Gastroesophageal sphincter (tissue), 4 donors: ENCODE data around the gene SPATA31E1. TPM values are rescaled to one million over a fixed set of nuclear protein-coding genes. Genes with fewer than 3 reads are reported as not detected.

Source experiments
- ATAC-seq: fragments of 150-250 bp; one replicate; pipeline ENCODE4 v1.9.1; 2016; ENCODE audit warnings: mild to moderate bottlenecking, moderate library complexity
- H3K27ac ChIP-seq, 4 donors: fragments of 200-600 bp; sonication (generic) in 3 of 4; 1 replicate in 3 of 4; 2 replicates in 1 of 4; pipeline ENCODE4 v1.5.1; 2016 to 2019
- H3K27me3 ChIP-seq: fragments of 200-600 bp; sonication (generic); one replicate; pipeline ENCODE4 v1.5.1; 2019
- H3K36me3 ChIP-seq, 2 donors: fragments of 200-600 bp; sonication (generic); one replicate each; pipeline ENCODE4 v1.5.1; 2019; ENCODE audit warnings: control low read depth in 1 of 2
- H3K4me1 ChIP-seq, 3 donors: fragments of 200-600 bp; sonication (generic); 1 replicate in 2 of 3; 2 replicates in 1 of 3; pipeline ENCODE4 v1.5.1; 2016 to 2019; ENCODE audit warnings: control low read depth in 2 of 3
- H3K4me3 ChIP-seq, 2 donors: fragments of 200-600 bp; sonication (generic); one replicate each; pipeline ENCODE4 v1.5.1; 2019; ENCODE audit warnings: mild to moderate bottlenecking in 1 of 2, moderate library complexity in 1 of 2
- H3K9me3 ChIP-seq, 3 donors: fragments of 200-600 bp; sonication (generic); one replicate each; pipeline ENCODE4 v1.5.1; 2017 to 2019; ENCODE audit warnings: control low read depth in 2 of 3
- EP300 ChIP-seq: sonication (generic); formaldehyde crosslinking; IDR thresholded peaks from one replicate; pipeline ENCODE4 v1.6.1; 2017; ENCODE audit warnings: antibody characterized with exemption, mild to moderate bottlenecking
- POLR2A ChIP-seq, 2 donors: fragments of 450-650 bp; IDR thresholded peaks; one replicate each; pipeline ENCODE4 v1.6.1; 2017; ENCODE audit warnings: antibody characterized with exemption in 2 of 2, mild to moderate bottlenecking in 2 of 2, moderate library complexity in 1 of 2
- POLR2AphosphoS5 ChIP-seq: sonication (generic); formaldehyde crosslinking; IDR thresholded peaks from one replicate; pipeline ENCODE4 v1.6.1; 2017; ENCODE audit warnings: antibody characterized with exemption
- WGBS, 2 donors: methylation state at CpG; one replicate each; pipeline ENCODE4 v1.1.5; 2018; ENCODE audit warnings: low coverage in 1 of 2; 5-methylcytosine and 5-hydroxymethylcytosine counted together
- total RNA-seq, 4 donors: library from RNA; depleted of rRNA; stranded (reverse); fragments of >200 nt; gene quantifications; one replicate each; pipeline ENCODE4 v1.1.0, GENCODE V29; 2016
- TF ChIP-seq, protein P1 (sequence below), 4 experiments: fragments of 200-600 bp in 2 of 4; fragments of 450-650 bp in 2 of 4; sonication (generic) in 1 of 4; IDR thresholded peaks; one replicate each; pipeline ENCODE4 v1.5.1; 2017 to 2019; ENCODE audit warnings: antibody characterized with exemption in 4 of 4, mild to moderate bottlenecking in 2 of 4, moderate library complexity in 2 of 4

SPATA31E1 gene
- total RNA-seq, 4 donors from 2014 or later = not detected

DNA sequence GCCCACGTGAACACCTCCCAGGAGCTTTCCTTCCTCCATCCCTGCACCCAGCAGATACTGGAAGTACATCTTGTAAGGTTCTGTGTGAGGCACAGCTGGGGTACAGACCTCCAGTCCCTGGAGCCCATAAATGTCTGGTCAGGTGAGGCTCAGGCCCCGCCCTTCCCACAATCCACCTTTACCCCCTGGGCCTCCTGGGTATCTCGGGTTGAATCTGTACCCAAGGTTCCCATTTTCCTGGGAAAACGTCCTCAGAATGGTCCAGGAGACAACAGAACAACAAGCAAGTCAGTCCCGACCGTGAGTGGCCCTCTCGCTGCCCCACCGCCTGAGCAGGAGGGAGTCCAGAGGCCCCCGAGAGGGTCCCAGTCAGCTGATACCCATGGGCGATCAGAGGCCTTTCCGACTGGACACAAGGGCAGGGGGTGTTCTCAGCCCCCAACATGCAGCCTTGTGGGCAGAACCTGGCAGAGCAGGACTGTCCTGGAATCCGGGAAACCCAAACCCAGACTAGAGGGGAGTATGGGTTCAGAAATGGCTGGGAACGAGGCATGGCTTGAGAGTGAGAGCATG is 4.3 kb downstream of the SPATA31E1 start:
- H3K9me3 ChIP-seq = no peaks in the 10 kb centered on the region
- H3K4me3 ChIP-seq = no peak overlapping the region
- WGBS, 2 donors = 100% methylated on average over 1 of the region's 13 CpGs; no CpG with 5 or more reads in 1 of the 2 donors
- no peak overlapping the region for H3K27ac ChIP-seq
- H3K27me3 ChIP-seq = no peaks in the 10 kb centered on the region
- no peak for ATAC-seq
- H3K36me3 ChIP-seq = no peaks in the 10 kb centered on the region
- no peaks in the 10 kb centered on the region for H3K4me1 ChIP-seq
- no peak for TF ChIP-seq POLR2AphosphoS5
- no peak for TF ChIP-seq POLR2A (IDR thresholded peaks at IDR 0.05)
- no peak for TF ChIP-seq EP300
- TF ChIP-seq, protein P1, sequence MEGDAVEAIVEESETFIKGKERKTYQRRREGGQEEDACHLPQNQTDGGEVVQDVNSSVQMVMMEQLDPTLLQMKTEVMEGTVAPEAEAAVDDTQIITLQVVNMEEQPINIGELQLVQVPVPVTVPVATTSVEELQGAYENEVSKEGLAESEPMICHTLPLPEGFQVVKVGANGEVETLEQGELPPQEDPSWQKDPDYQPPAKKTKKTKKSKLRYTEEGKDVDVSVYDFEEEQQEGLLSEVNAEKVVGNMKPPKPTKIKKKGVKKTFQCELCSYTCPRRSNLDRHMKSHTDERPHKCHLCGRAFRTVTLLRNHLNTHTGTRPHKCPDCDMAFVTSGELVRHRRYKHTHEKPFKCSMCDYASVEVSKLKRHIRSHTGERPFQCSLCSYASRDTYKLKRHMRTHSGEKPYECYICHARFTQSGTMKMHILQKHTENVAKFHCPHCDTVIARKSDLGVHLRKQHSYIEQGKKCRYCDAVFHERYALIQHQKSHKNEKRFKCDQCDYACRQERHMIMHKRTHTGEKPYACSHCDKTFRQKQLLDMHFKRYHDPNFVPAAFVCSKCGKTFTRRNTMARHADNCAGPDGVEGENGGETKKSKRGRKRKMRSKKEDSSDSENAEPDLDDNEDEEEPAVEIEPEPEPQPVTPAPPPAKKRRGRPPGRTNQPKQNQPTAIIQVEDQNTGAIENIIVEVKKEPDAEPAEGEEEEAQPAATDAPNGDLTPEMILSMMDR (IDR thresholded peaks at IDR 0.05) = no peak

DNA sequence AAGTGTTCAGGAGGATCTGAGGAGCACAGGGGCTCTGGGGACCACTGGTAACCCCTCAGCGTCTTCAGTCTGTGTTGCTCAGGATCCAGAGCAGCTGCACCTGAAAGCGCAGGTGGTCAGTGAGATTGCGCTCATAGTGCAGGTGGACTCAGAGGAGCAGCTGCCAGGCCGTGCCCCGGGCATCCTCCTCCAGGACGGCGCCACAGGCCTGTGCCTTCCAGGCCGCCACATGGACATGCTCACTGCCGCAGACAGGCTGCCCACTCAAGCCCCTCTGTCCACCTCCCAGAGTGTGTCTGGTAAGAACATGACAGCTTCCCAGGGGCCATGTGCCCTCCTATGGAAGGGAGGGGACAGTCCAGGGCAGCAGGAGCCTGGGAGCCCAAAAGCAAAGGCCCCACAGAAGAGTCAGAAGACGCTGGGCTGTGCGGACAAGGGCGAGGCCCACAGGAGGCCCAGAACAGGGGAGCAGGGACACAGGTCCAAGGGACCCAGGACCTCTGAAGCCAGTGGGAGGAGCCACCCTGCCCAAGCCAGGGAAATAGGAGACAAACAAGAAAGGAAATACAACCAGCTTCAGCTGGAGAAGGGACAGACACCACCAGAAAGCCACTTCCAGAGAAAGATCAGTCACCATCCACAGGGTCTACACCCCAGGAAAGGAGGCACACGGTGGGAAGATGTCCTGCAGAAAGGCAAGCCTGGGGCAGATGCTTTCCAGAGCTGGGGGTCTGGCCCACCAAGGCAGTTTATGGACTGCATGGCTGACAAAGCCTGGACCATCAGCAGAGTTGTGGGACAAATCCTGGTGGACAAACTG is 5.2 kb downstream of the SPATA31E1 start:
- ATAC-seq = no peak
- WGBS, 2 donors = 20% methylated on average over 1 of the region's 13 CpGs; no CpG with 5 or more reads in 1 of the 2 donors
- Histone ChIP-seq H3K36me3 (no peaks in the 10 kb centered on the region), H3K27ac (no peak overlapping the region), H3K27me3 (no peaks in the 10 kb centered on the region), H3K9me3 (no peaks in the 10 kb centered on the region), H3K4me3 (no peak overlapping the region), H3K4me1 (no peaks in the 10 kb centered on the region)
- TF ChIP-seq, protein P1 (IDR thresholded peaks at IDR 0.05) = no peak
- TF ChIP-seq EP300 = no peak
- TF ChIP-seq POLR2AphosphoS5 = no peak
- TF ChIP-seq POLR2A (IDR thresholded peaks at IDR 0.05) = no peak

DNA sequence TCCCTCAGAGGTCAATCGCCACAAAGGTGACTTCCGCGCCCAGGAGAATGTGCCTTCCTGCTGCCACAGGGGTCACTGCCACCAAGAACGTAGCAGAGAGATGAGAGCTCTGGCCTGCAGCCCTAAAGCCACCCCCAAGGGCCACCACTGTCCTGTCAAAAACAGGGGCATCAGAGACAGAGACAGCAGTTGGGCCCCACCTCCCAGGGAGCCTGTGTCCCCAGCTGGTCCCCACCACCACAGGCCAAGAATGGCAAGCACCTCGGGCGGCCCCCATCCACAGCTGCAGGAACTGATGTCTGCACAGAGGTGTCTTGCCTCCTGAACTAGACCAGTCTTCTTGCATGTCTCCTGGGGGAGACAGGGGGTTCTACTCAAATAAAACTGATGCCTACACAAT is 5.8 kb downstream of the SPATA31E1 start:
- H3K4me1 ChIP-seq = no peaks in the 10 kb centered on the region
- 67% methylated on average over 3 of the region's 6 CpGs; no CpG with 5 or more reads in 1 of the 2 donors for WGBS, 2 donors
- H3K4me3 ChIP-seq = no peak overlapping the region
- no peak overlapping the region for H3K27ac ChIP-seq
- no peaks in the 10 kb centered on the region for H3K36me3 ChIP-seq
- no peak for TF ChIP-seq POLR2A (IDR thresholded peaks at IDR 0.05)
- no peak for TF ChIP-seq POLR2AphosphoS5
- TF ChIP-seq, protein P1 (IDR thresholded peaks at IDR 0.05) = no peak
- TF ChIP-seq EP300 = no peak
- no peak for ATAC-seq
- H3K9me3 ChIP-seq = no peaks in the 10 kb centered on the region
- H3K27me3 ChIP-seq = no peaks in the 10 kb centered on the region

DNA sequence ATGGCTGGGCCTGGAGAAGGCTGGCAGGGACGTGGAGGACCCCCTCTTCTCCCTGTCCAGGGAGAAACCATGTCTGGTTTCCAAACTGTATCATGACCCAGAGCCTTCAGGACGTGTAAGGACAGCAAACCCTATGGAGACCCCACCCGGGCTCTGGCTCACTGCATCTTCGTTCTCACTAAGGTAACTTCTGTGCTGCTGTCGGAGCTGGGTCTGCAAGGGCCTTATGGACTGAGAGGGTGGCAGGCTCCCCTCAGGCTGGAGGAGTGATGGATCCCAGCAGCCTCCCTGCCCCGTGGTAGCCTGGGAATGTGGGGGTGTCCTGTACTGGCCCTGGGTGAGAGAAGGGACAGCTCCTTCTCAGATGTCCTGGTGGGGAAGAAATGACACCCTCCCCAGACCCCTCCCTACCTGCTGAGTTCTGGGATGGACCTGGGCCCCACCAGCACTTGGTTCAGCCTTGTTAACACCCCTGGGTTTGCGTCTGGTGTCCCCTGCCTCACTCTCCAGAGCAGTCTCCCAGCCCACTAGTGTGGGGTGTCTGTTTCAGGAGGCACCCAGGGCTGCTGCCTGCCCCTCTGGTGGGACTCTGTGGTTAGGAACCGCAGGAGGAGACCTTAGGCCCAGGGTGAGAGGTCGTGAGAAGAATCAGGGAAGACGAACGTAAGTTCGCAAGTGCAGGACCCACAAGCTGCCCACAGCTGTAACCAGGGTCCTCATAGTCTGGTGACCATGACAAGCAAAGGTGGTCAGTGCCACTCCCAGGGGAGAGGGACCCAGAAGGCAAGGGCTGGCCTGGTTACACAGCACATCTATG is 6.6 kb downstream of the SPATA31E1 start:
- WGBS, 2 donors = no CpG with 5 or more reads among the region's 12 CpGs
- H3K4me1 ChIP-seq = no peaks in the 10 kb centered on the region
- no peaks in the 10 kb centered on the region for H3K36me3 ChIP-seq
- H3K4me3 ChIP-seq = no peak overlapping the region
- no peak for ATAC-seq
- peaks cover 0 to 5% (median 0%) of the 10 kb centered on the region in 3 donors for H3K9me3 ChIP-seq
- no peaks in the 10 kb centered on the region for H3K27me3 ChIP-seq
- no peak for TF ChIP-seq POLR2AphosphoS5
- no peak for TF ChIP-seq POLR2A (IDR thresholded peaks at IDR 0.05)
- TF ChIP-seq, protein P1 (IDR thresholded peaks at IDR 0.05) = no peak
- TF ChIP-seq EP300 = no peak
- no peak overlapping the region for H3K27ac ChIP-seq
